K562 (cell line): Measurements from ENCODE around the gene RNF126. TPM values are rescaled to one million over a fixed set of nuclear protein-coding genes. Genes with fewer than 3 reads are reported as not detected.

Source experiments
- ASH1L ChIP-seq: fragments of 450-650 bp; IDR thresholded peaks from 2 replicates; pipeline ENCODE4 v1.6.1; 2018; ENCODE audit warnings: borderline replicate concordance, mild to moderate bottlenecking, low read depth; ENCODE audit not compliant: partially characterized antibody
- CHD7 ChIP-seq: fragments of 200-600 bp; sonication (generic); IDR thresholded peaks from one replicate; pipeline ENCODE4 v1.6.1; 2012; ENCODE audit warnings: mild to moderate bottlenecking, low read depth, low read length, inconsistent platforms
- E2F5 ChIP-seq: sonication (generic); formaldehyde crosslinking; IDR thresholded peaks from 2 replicates; pipeline ENCODE4 v1.8.0; 2022; ENCODE audit warnings: mild to moderate bottlenecking, missing genetic modification reagents
- HDAC3 ChIP-seq: fragments of 450-650 bp; IDR thresholded peaks from 2 replicates; pipeline ENCODE4 v1.6.1; 2018; ENCODE audit warnings: borderline replicate concordance, mild to moderate bottlenecking, moderate library complexity; ENCODE audit not compliant: partially characterized antibody
- HMGXB4 ChIP-seq: sonication (generic); formaldehyde crosslinking; IDR thresholded peaks from 2 replicates; pipeline ENCODE4 v1.8.1; 2023; ENCODE audit warnings: mild to moderate bottlenecking, missing genetic modification reagents
- SRF ChIP-seq, 2 experiments: fragments of 250-450, 450-650 bp in 1 of 2; sonication (Bioruptor Pico) in 1 of 2; sonication (generic) in 1 of 2; formaldehyde crosslinking; IDR thresholded peaks; 2 replicates each; pipeline versions ENCODE4 v1.5.0 to v1.5.1; 2020 to 2022; ENCODE audit warnings: mild to moderate bottlenecking in 1 of 2, missing genetic modification reagents in 1 of 2
- TARDBP ChIP-seq: fragments of 450-650 bp; IDR thresholded peaks from 2 replicates; pipeline ENCODE4 v1.6.1; 2016
- ZBTB43 ChIP-seq: sonication (generic); formaldehyde crosslinking; IDR thresholded peaks from 2 replicates; pipeline ENCODE4 v1.8.0; 2023; ENCODE audit warnings: mild to moderate bottlenecking, missing genetic modification reagents
- ZNF165 ChIP-seq: fragments of 250-450 bp; sonication (Bioruptor Pico); IDR thresholded peaks from 2 replicates; pipeline ENCODE4 v1.4.0; 2020; ENCODE audit warnings: borderline replicate concordance
- ZNF57 ChIP-seq: fragments of 450-650 bp; formaldehyde crosslinking; IDR thresholded peaks from 2 replicates; pipeline ENCODE4 v1.4.0; 2020; ENCODE audit warnings: mild to moderate bottlenecking, moderate library complexity
- polyA plus RNA-seq, 8 experiments: library from polyadenylated mRNA; depleted of rRNA in 4 of 8; stranded (reverse) in 5 of 8; unstranded in 3 of 8; fragments of >200 nt; fragmentation: Nextera tagmentation in 2 of 8; fragmentation: Illumina TruSeq in 1 of 8; extraction: Ambion mirVana in 2 of 8; extraction: Trizol in 1 of 8; gene quantifications; 2 replicates each; pipeline versions ENCODE4 v1.2.1 to v1.2.3, GENCODE V29; 2011 to 2014; ENCODE audit warnings: inconsistent platforms in 1 of 8, missing spikeins in 1 of 8
- total RNA-seq, 7 experiments: library from RNA; depleted of rRNA in 6 of 7; stranded (reverse); fragments of >200 nt in 6 of 7; fragmentation: Illumina TruSeq in 2 of 7; extraction: Trizol in 2 of 7; gene quantifications; 2 replicates each; pipeline versions ENCODE4 v1.2.1 to v1.2.3, GENCODE V29; 2011 to 2021; ENCODE audit warnings: low replicate concordance in 1 of 7

RNF126 gene
- total and polyA plus RNA-seq, 9 of the 15 experiments (the other 6 are each of a cell fraction or from before 2014, with no cell fraction given), result 0.27 to 101 (median 12.3) TPM

- TF ChIP-seq CHD7, result no peak
- TF ChIP-seq TARDBP, result no peak
- TF ChIP-seq SRF (CRISPR knock-in tag; IDR thresholded peaks at IDR 0.05), result no peak
- no peak for TF ChIP-seq HMGXB4 (CRISPR knock-in tag)
- no peak for TF ChIP-seq E2F5
- TF ChIP-seq HDAC3, result no peak
- no peak for TF ChIP-seq ASH1L
- no peak for TF ChIP-seq ZBTB43
- TF ChIP-seq ZNF57, result no peak
- no peak for TF ChIP-seq ZNF165
Observed at GRCh38 chr19:681029-682019, 18.3 kb upstream of the RNF126 start (continued).
